Caco-2 (cell line): ENCODE data around the gene TRAPPC2L. TPM values are rescaled to one million over a fixed set of nuclear protein-coding genes. Genes with fewer than 3 reads are reported as not detected.

Experiments used
- BruUV-seq: library from RNA; stranded (reverse); fragments of 400-500 nt; replicated peaks from 2 replicates; lab custom pipeline; 2021; lab: Mats Ljungman, UMichigan
- CTCF ChIA-PET: fragments of 300-600 bp; sonication (Branson Sonifier 250); formaldehyde crosslinking; loops from one replicate; lab custom pipeline; 2022; ENCODE audit warnings: antibody characterized with exemption; lab: Charles Lee
- POLR2A ChIA-PET: fragments of 300-600 bp; sonication (Branson Sonifier 250); formaldehyde crosslinking; loops from one replicate; lab custom pipeline; 2022; ENCODE audit warnings: antibody characterized with exemption; lab: Charles Lee
- DNase-seq, 2 experiments: peaks; one replicate each; pipeline versions ENCODE4 v3.0.0 to v3.0.0-alpha.2; 2020 to 2022
- H3K27me3 ChIP-seq: replicated peaks from 2 replicates; pipeline ENCODE4 v1.6.0; 2011; ENCODE audit warnings: low read length; ENCODE audit not compliant: control insufficient read depth, insufficient read depth
- H3K36me3 ChIP-seq: 2 replicates; pipeline ENCODE4 v1.5.1; 2011; ENCODE audit warnings: low read length; ENCODE audit not compliant: control insufficient read depth, insufficient read depth
- H3K4me1 ChIP-seq: fragments of 250-450 bp; sonication (Bioruptor Pico); 2 replicates; pipeline ENCODE4 v1.5.1; 2020; ENCODE audit warnings: mild to moderate bottlenecking
- H3K4me3 ChIP-seq: 2 replicates; pipeline ENCODE4 v1.5.1; 2011; ENCODE audit warnings: low read depth, mild to moderate bottlenecking, control low read depth, low read length
- H3K9me3 ChIP-seq: fragments of 250-450 bp; sonication (Bioruptor Pico); 2 replicates; pipeline ENCODE4 v1.5.1; 2020; ENCODE audit warnings: mild to moderate bottlenecking, moderate library complexity
- H3K27ac Mint-ChIP-seq: one replicate; pipeline ENCODE4 v1.8.0; 2022; ENCODE audit warnings: mixed read lengths; ENCODE audit not compliant: unreplicated experiment
- H3K27me3 Mint-ChIP-seq: one replicate; pipeline ENCODE4 v1.8.0; 2022; ENCODE audit warnings: mixed read lengths; ENCODE audit not compliant: insufficient read depth, unreplicated experiment
- H3K36me3 Mint-ChIP-seq: one replicate; pipeline ENCODE4 v1.8.0; 2022; ENCODE audit warnings: mild to moderate bottlenecking, mixed read lengths; ENCODE audit not compliant: insufficient read depth, unreplicated experiment
- H3K4me1 Mint-ChIP-seq: one replicate; pipeline ENCODE4 v1.8.0; 2022; ENCODE audit warnings: low read depth, mixed read lengths; ENCODE audit not compliant: unreplicated experiment
- H3K4me3 Mint-ChIP-seq: one replicate; pipeline ENCODE4 v1.8.0; 2022; ENCODE audit warnings: mild to moderate bottlenecking, moderate library complexity, mixed read lengths; ENCODE audit not compliant: unreplicated experiment
- H3K9me3 Mint-ChIP-seq: one replicate; pipeline ENCODE4 v1.8.0; 2022; ENCODE audit warnings: mixed read lengths; ENCODE audit not compliant: unreplicated experiment
- intact Hi-C: fragments of 100-400 bp; cut with micrococcal nuclease; formaldehyde crosslinking; loops from one replicate; pipeline ENCODE4 v1.10.0; 2022; ENCODE audit not compliant: unreplicated experiment
- total RNA-seq: library from RNA; stranded (reverse); gene quantifications from 2 replicates; pipeline ENCODE4 v1.2.3, GENCODE V29; 2022
- TF ChIP-seq, protein P1 (sequence below), 2 experiments: fragments of 200-600 bp in 1 of 2; IDR thresholded peaks; 1 replicate in 1 of 2; 2 replicates in 1 of 2; pipeline versions ENCODE4 v1.5.1 to v1.8.0; 2011 to 2022; ENCODE audit warnings: antibody characterized with exemption in 1 of 2, control low read depth in 1 of 2, inconsistent platforms in 1 of 2, low read depth in 1 of 2, low read length in 1 of 2, mild to moderate bottlenecking in 1 of 2, moderate library complexity in 1 of 2; ENCODE audit not compliant: insufficient read depth in 1 of 2, severe bottlenecking in 1 of 2, unreplicated experiment in 1 of 2

TRAPPC2L gene
- total RNA-seq, 1 experiment from 2014 or later = 179 TPM

DNA sequence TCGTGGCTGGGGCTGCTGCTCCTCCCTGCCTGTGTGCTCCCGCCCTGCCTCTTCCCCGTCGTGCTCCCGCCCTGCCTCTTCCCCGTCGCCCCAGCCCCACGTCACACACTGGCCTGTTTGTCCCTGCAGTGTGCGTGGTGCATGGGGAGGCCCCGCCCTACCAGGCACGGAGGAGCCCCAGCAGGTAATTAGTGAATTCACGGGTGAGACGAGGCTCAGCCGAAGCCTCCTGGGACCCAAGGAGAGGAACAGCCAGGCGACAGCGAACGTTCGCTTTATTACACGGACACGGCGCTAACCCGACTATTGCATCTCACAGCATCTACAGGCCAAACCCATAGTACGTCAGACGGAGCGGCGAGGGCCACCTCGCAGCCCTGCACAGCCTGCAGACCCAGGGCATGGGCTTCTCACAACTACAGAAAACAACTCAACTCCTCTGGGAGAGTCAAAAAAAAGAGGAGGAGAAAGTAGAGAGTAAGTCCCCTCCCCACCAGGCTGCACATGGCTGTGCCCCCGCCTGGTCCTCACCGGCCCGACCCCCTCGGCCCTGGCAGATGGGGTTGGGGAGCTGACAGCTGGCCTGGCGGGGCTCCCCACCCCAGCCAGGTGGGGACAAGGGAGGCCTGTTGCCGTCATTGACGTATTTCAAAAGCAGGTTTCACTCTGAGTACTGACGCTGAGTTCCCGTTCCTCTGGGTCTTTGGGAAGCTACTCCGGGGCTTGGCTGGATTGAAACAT is 13.9 kb downstream of the TRAPPC2L start:
- peaks cover 6% of the 10 kb centered on the region for H3K27me3 Mint-ChIP-seq
- TF ChIP-seq, protein P1, sequence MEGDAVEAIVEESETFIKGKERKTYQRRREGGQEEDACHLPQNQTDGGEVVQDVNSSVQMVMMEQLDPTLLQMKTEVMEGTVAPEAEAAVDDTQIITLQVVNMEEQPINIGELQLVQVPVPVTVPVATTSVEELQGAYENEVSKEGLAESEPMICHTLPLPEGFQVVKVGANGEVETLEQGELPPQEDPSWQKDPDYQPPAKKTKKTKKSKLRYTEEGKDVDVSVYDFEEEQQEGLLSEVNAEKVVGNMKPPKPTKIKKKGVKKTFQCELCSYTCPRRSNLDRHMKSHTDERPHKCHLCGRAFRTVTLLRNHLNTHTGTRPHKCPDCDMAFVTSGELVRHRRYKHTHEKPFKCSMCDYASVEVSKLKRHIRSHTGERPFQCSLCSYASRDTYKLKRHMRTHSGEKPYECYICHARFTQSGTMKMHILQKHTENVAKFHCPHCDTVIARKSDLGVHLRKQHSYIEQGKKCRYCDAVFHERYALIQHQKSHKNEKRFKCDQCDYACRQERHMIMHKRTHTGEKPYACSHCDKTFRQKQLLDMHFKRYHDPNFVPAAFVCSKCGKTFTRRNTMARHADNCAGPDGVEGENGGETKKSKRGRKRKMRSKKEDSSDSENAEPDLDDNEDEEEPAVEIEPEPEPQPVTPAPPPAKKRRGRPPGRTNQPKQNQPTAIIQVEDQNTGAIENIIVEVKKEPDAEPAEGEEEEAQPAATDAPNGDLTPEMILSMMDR (IDR thresholded peaks at IDR 0.05; ENCODE audit: insufficient read depth in 1 of 2, low read depth in 1 of 2, low read length in 1 of 2, severe bottlenecking in 1 of 2, unreplicated experiment in 1 of 2) = no peak
- intact Hi-C loops = no loop called here
- Histone ChIP-seq H3K27me3 (no peaks in the 10 kb centered on the region; the same call in 1 of the 2 replicates), H3K4me3 (no peak overlapping the region), H3K4me1 (no peaks in the 10 kb centered on the region), H3K36me3 (no peaks in the 10 kb centered on the region), H3K9me3 (no peaks in the 10 kb centered on the region)
- no TSS peak for BruUV-seq
- DNase-seq = no peak
- no peaks in the 10 kb centered on the region for H3K4me1 Mint-ChIP-seq
- CTCF ChIA-PET = no interaction called here
- no peaks in the 10 kb centered on the region for H3K9me3 Mint-ChIP-seq
- no peak overlapping the region for H3K4me3 Mint-ChIP-seq
- POLR2A ChIA-PET = no interaction called here
- no peak overlapping the region for H3K27ac Mint-ChIP-seq
- H3K36me3 Mint-ChIP-seq = no peaks in the 10 kb centered on the region

DNA sequence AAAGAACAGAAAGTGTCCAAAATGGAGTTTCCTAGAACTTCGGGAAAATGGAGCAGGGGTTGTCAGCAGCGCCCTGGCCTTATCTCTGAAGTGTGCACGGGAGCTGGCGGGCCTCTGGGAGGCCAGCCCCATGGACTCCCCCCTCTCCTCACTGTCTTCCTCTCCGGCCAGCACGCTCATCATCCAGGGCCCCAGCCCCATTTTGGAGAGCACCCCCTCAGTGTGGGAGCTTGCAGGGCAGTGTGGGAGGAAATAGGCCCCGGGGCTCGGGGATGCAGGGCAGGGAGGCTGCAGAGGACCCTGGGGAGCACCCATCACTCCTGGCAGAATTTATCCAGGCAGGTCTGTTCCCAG is 14.4 kb downstream of the TRAPPC2L start:
- no peaks in the 10 kb centered on the region for H3K4me1 Mint-ChIP-seq
- Histone ChIP-seq H3K4me3 (no peak overlapping the region), H3K9me3 (no peaks in the 10 kb centered on the region), H3K36me3 (no peaks in the 10 kb centered on the region), H3K4me1 (no peaks in the 10 kb centered on the region), H3K27me3 (no peaks in the 10 kb centered on the region; the same call in 1 of the 2 replicates)
- POLR2A ChIA-PET = no interaction called here
- DNase-seq = no peak
- CTCF ChIA-PET = no interaction called here
- no peak overlapping the region for H3K27ac Mint-ChIP-seq
- TF ChIP-seq, protein P1 (IDR thresholded peaks at IDR 0.05; ENCODE audit: insufficient read depth in 1 of 2, low read depth in 1 of 2, low read length in 1 of 2, severe bottlenecking in 1 of 2, unreplicated experiment in 1 of 2) = no peak
- intact Hi-C loops = no loop called here
- H3K4me3 Mint-ChIP-seq = no peak overlapping the region
- H3K36me3 Mint-ChIP-seq = no peaks in the 10 kb centered on the region
- no peaks in the 10 kb centered on the region for H3K9me3 Mint-ChIP-seq
- no TSS peak for BruUV-seq
- H3K27me3 Mint-ChIP-seq = peaks cover 7% of the 10 kb centered on the region

DNA sequence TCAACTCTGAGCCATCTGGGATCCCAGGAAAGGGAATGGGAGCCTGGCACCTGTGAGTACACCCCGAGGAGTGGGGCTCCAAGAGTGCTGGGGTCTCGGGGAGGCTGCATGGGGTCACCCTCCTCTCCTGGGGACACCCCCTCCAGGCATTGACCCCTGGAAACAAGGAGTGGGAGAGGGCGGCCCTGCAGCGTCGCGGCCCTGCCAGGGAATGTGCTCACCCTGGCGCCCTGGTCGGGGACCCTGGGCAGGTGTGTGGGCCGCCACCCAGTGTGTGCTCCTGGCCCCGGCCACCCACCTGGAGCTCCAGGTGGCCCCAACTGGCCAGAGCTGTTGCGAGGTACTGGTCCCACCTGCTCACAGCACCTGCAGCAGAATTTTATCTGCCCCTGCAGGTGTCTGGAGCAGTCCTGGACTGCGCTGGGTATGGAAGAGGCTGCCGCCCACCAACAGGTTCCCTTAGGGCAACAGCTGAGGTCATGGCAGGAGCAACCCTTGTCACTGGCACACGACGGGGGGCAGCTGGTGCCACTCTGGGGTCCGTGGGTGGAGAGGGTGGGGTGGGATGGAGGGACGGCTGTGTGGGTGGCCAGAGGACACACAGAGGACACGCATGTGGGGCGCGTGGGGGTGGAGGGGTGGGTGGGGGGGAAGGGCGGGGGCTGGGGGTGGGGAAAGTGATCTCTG is 14.9 kb downstream of the TRAPPC2L start:
- ChIA-PET POLR2A (no interaction called here), CTCF (interaction anchor here (0.6 kb wide), 1 partner anchor 8 kb away, joined by 4 read pairs; no protein-coding TSS in a partner anchor)
- H3K4me3 ChIP-seq = no peak overlapping the region

More for the DNA sequence above, 14.9 kb downstream of the TRAPPC2L start:
- no peak overlapping the region for H3K4me3 Mint-ChIP-seq
- H3K27ac Mint-ChIP-seq = no peak overlapping the region
- no peaks in the 10 kb centered on the region for H3K36me3 ChIP-seq
- DNase-seq = no peak
- no peaks in the 10 kb centered on the region for H3K9me3 ChIP-seq
- no peaks in the 10 kb centered on the region for H3K9me3 Mint-ChIP-seq
- BruUV-seq = no TSS peak
- peaks cover 10% of the 10 kb centered on the region for H3K27me3 Mint-ChIP-seq
- intact Hi-C loops = no loop called here
- TF ChIP-seq, protein P1 (IDR thresholded peaks at IDR 0.05; ENCODE audit: insufficient read depth in 1 of 2, low read depth in 1 of 2, low read length in 1 of 2, severe bottlenecking in 1 of 2, unreplicated experiment in 1 of 2) = no peak
- no peaks in the 10 kb centered on the region for H3K4me1 Mint-ChIP-seq
- H3K36me3 Mint-ChIP-seq = no peaks in the 10 kb centered on the region
- H3K27me3 ChIP-seq = no peaks in the 10 kb centered on the region; the same call in 1 of the 2 replicates
- no peaks in the 10 kb centered on the region for H3K4me1 ChIP-seq
